Neural crest cell (in vitro differentiated cells): ENCODE data around the gene ING4. TPM values are rescaled to one million over a fixed set of nuclear protein-coding genes. Genes with fewer than 3 reads are reported as not detected.
A peak's percentile ranks its signal among the peaks of the same experiment; 100 is the strongest.

Experiments used
- DNase-seq: peaks from one replicate; pipeline ENCODE4 v3.0.0; 2021; ENCODE audit warnings: low read depth, mixed read lengths, low spot score
- H3K27ac Mint-ChIP-seq: one replicate; pipeline ENCODE4 v1.8.0; 2021; ENCODE audit warnings: mild to moderate bottlenecking, mixed read lengths; ENCODE audit not compliant: unreplicated experiment
- H3K27me3 Mint-ChIP-seq: 2 replicates; pipeline ENCODE4 v1.8.0; 2021; ENCODE audit warnings: low read depth, mild to moderate bottlenecking, mixed read lengths
- H3K36me3 Mint-ChIP-seq: 2 replicates; pipeline ENCODE4 v1.8.0; 2021; ENCODE audit warnings: low read depth, mild to moderate bottlenecking, mixed read lengths
- H3K4me1 Mint-ChIP-seq: 2 replicates; pipeline ENCODE4 v1.8.0; 2021; ENCODE audit warnings: mixed read lengths
- H3K4me3 Mint-ChIP-seq: one replicate; pipeline ENCODE4 v1.8.0; 2021; ENCODE audit warnings: mild to moderate bottlenecking, mixed read lengths
- H3K9me3 Mint-ChIP-seq: 2 replicates; pipeline ENCODE4 v1.8.0; 2021; ENCODE audit warnings: mixed read lengths
- total RNA-seq: library from RNA; stranded (reverse); gene quantifications from 2 replicates; pipeline ENCODE4 v1.2.1, GENCODE V29; 2021
- TF ChIP-seq, protein P1 (sequence below): fragments of 200-600 bp; sonication (generic); conservative IDR thresholded peaks from 2 replicates; pipeline ENCODE4 v1.5.0; 2021; ENCODE audit warnings: antibody characterized with exemption, mild to moderate bottlenecking

The ING4 gene
- total RNA-seq, 1 donor from 2014 or later: 37.9 TPM

- Mint-ChIP-seq H3K27ac (no peak overlapping the region), H3K4me1 (peaks cover 6% of the 10 kb centered on the region), H3K4me3 (no peak overlapping the region), H3K27me3 (peaks cover 25% of the 10 kb centered on the region), H3K36me3 (peaks cover 4% of the 10 kb centered on the region), H3K9me3 (no peaks in the 10 kb centered on the region)
- TF ChIP-seq, protein P1, sequence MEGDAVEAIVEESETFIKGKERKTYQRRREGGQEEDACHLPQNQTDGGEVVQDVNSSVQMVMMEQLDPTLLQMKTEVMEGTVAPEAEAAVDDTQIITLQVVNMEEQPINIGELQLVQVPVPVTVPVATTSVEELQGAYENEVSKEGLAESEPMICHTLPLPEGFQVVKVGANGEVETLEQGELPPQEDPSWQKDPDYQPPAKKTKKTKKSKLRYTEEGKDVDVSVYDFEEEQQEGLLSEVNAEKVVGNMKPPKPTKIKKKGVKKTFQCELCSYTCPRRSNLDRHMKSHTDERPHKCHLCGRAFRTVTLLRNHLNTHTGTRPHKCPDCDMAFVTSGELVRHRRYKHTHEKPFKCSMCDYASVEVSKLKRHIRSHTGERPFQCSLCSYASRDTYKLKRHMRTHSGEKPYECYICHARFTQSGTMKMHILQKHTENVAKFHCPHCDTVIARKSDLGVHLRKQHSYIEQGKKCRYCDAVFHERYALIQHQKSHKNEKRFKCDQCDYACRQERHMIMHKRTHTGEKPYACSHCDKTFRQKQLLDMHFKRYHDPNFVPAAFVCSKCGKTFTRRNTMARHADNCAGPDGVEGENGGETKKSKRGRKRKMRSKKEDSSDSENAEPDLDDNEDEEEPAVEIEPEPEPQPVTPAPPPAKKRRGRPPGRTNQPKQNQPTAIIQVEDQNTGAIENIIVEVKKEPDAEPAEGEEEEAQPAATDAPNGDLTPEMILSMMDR: no peak
- DNase-seq: no peak
Observed at GRCh38 chr12:6640497-6640896, 22.4 kb downstream of the ING4 start.

- TF ChIP-seq, protein P1: no peak
- Mint-ChIP-seq H3K9me3 (no peaks in the 10 kb centered on the region), H3K27me3 (peaks cover 20% of the 10 kb centered on the region), H3K36me3 (peaks cover 4% of the 10 kb centered on the region), H3K4me3 (no peak overlapping the region), H3K4me1 (peaks cover under 1% of the 10 kb centered on the region), H3K27ac (no peak overlapping the region)
- DNase-seq: no peak
Observed at GRCh38 chr12:6639151-6639801, 23.6 kb downstream of the ING4 start.

- Mint-ChIP-seq H3K27ac (peak overlapping the region; percentile 50), H3K4me3 (no peak overlapping the region), H3K9me3 (no peaks in the 10 kb centered on the region), H3K36me3 (no peaks in the 10 kb centered on the region), H3K27me3 (peaks cover 19% of the 10 kb centered on the region), H3K4me1 (no peaks in the 10 kb centered on the region)
- no peak for DNase-seq
- TF ChIP-seq, protein P1: no peak
Observed at GRCh38 chr12:6638305-6638704, 24.6 kb downstream of the ING4 start.

GRCh38 chr12:6635856-6636531 is 26.9 kb downstream of the ING4 start, which contains the start of gene LPAR5:
Gene LPAR5 (minus strand): TSS chr12:6635959. CDS start chr12:6621248, 14,711 bp downstream.
- H3K9me3 Mint-ChIP-seq: no peaks in the 10 kb centered on the region
- no peaks in the 10 kb centered on the region for H3K36me3 Mint-ChIP-seq
- no peak within 1 kb of the TSS for H3K4me3 Mint-ChIP-seq
- no peak for DNase-seq
- TF ChIP-seq, protein P1: no peak
- H3K27ac Mint-ChIP-seq: no peak within 1 kb of the TSS
- H3K27me3 Mint-ChIP-seq: peaks cover 3% of the 10 kb centered on the region
- peaks cover 21% of the 10 kb centered on the region for H3K4me1 Mint-ChIP-seq

DNA sequence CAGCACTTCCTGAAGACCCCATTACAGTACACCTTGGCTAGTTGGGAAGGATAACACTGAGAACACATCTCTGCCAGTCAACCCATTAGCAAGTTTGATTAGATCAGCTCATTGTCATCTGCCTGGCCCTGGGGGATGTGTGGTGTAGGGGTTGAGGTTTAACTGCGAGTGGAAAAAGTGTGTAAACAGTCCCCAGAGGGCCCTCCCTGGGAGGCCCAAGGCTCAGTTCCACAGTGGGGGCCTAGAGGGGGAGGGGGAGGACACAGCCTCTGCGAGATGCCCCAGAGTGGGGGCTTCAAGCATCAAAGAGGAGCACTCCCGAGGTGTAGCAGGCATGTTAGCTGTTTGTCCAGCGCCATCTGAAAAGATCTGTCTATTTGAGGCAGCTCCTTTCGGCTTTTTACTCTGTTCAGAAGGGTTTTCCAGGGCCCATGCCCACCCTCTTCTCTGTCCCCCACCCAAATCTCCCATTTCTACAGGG is 27.5 kb downstream of the ING4 start:
- Mint-ChIP-seq H3K36me3 (no peaks in the 10 kb centered on the region), H3K4me3 (no peak overlapping the region), H3K9me3 (no peaks in the 10 kb centered on the region), H3K4me1 (peaks cover 23% of the 10 kb centered on the region), H3K27me3 (no peaks in the 10 kb centered on the region), H3K27ac (no peak overlapping the region)
- DNase-seq: no peak
- TF ChIP-seq, protein P1: no peak
